DMS53 (cell line): ENCODE results near the gene ORC3.
"Not testable (repeated sequence)": the region's sequence is repeated elsewhere in the genome, so short reads cannot be mapped to it uniquely, and the experiment has no call there.

Source experiments
- DNase-seq: peaks from one replicate; lab custom pipeline; 2025; lab: John Stamatoyannopoulos, UW

ORC3 gene

DNA sequence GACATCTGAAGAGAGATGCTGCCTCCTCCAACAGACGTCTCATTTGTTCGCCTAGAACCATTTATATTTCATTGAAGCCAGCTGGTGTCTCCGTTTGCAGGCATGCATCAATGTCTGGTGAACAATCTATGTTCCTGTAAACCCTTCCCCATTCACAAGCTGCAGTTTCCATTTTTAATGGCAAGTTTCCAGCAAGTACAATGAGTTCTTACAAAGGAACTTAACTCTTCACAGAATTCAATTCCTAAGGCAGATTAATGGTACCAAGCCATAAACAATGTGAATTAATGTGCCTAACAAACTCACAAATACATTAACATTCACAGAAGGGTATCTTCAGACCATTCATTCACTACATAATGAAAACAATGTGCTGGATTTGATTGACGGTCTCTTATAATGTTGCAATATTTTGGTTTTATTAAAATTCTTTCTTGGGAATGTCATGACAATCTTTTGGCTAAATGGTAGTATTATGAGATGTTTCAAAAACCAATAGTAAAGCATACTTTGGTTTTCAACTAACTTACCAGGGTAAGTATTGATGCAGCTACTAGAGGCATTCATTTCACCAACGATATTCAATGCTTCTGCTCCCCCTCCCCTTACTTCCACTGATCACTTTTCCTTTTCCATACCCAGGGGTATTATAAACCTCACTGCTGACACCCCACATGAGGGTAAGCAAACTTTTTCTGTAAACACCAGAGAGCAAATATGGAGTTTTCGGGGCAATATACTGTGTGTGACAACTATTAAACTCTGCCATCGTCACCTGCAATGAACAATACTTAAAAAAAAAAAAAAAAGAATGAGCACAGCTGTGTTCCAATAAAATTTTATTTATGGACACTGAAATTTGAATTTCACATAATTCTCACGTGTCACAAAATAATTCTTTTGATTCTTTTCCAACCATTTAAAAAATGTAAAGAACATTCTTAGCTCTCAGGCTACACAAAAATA, 107.9 kb downstream of the ORC3 start:
- DNase-seq, result no peak

DNA sequence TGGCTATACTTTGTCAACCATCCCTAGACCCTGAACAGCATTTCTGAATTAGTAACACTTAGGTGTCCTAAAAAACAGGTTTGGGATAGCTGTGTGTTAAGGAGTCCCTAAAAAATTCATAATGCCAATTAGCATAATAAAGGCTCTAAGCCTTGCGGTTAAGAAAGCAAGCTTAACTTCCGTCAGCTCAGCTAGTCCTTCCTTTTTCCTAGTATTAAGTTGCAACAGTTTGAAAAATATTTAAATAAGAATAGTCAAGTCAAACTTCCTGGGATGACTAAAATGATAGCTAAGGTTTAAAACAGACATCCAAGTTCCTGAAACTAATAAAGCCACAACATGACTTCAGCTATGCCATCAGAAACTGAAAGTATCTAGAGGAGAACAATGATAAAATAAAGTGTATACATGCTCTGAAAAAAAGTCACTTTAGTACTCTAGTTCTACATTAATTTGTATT, 108.6 kb downstream of the ORC3 start:
- no peak for DNase-seq

DNA sequence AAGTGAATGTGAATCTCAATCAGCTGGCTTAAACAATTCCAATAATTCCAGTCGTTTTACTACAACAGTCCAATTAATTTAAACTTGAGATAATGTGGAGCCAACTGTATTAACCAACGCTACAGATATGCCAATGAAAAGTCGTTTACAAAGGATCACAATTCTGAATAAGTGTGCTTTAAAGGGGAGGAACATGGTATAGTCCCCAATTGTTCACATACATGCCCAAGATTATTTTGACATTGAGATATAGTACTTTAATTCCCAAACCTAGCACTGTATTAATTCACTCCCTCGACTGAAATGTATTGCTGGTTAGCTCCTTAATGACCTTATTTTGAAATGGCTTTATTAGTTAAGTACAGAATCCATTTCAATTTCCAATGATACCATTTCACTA, 109.6 kb downstream of the ORC3 start:
- no peak for DNase-seq

DNA sequence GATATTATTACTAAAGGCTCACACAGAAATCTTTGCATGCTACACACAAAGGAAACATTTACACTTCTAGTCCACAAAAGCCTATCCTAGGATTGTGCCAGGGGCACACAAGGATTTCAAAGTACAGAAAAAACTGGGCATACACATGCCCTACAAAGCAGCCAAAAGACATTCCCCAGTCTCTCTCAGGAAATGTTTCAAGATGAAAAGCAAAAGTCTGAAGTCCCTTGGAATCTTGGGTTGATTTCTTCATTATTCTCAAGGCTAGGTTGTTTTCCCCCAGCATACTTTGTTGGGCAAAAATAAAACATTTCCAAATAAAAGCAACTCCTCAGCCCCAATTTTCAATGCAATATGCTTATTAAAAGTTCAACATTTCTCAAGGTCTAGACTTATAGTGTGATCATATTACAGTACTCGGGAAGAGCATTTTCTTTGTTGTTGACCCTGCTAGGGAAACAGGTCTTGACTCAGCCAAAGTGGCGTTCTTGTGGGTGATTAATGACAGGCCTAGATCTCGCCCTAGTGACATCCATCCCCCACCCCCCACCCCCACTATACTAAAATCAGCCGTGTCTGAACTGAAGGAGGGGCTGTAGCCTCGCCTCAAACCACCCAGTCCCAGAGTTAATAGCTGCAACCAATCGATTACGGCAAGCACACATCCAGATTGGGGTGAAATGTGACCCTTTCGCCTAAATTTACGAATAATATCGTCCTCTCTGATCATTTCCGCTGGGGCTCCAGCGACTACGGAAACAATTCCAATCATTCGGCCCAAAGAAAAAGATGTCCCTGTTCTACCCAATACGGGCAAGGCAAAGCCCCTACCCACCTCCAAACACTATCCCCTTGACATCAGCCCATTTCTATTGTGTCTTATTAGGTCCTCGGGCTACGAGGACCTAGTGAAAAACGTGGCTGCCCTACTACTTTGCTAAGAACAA, 110.7 kb downstream of the ORC3 start:
- peak; percentile 71 for DNase-seq

DNA sequence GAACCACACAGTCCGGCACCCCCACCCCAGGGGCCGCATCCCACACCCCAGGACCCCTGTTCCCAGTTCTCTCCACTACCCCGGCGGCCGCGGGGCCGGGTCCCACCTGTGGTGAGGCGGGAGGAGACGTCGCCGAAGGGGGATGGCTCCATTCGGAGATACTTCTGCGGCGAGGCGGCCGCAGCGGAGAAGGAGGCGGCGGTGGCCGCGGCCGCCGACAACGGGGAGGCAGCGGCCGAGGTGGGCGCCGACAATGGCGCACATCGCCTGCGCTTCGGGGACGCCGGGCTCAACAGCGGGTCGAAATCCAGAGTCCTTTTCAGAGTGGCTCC, 111.4 kb downstream of the ORC3 start:
- peak; percentile 56 for DNase-seq

DNA sequence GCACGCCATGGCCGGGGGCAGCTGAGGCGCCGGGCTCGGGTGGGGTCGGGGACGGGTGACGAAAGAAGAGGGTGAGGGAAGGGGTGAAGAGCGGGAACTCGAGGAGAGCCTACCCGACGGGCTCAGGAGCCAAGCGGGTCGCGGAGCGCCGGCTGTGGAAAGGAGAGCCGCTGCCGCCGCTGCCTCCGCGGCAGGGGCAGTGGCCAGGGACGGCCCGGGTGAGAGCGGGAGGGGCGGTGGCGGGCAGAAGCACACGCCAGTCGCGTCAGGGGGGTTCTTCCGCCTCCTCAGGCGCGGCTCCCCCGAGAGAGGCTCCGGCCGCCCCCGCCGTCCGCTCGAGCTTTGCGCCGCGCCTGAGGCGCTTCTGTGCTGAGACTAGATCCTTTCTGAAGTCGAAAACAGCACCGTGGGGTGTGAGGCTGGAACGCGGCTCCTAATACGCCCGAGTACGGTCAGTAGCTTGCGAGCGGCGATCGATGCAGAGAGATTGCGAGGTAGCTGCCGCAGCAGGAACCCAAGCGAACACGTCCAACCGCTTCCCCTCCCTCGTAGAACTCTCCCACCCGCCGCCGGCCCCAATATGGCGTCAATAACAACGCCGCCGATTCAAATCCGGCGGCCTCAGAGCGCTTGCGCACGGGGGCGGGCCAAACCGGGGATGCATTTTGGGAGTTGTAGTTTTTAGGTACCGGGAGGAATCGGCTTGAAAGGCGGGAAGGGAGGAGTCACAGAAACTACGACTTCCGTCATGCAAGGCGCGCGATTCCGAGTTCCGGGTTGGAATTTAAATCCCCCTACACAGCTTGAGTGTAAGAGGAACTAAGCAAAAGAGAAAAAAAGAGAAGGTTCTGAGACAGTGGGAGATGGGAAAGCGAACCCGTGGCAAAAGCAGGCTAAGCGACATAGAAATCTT, 112.0 kb downstream of the ORC3 start, which contains the start of gene AKIRIN2:
TSS of gene AKIRIN2 (minus strand) at position 558 of the 913 bp plus-strand sequence. CDS start at position 9, 549 bp downstream.
- DNase-seq, result peak; percentile 98

GRCh38 chr6:87702589-87702945, 112.6 kb downstream of the ORC3 start:
- DNase-seq, result peak; percentile 65

DNA sequence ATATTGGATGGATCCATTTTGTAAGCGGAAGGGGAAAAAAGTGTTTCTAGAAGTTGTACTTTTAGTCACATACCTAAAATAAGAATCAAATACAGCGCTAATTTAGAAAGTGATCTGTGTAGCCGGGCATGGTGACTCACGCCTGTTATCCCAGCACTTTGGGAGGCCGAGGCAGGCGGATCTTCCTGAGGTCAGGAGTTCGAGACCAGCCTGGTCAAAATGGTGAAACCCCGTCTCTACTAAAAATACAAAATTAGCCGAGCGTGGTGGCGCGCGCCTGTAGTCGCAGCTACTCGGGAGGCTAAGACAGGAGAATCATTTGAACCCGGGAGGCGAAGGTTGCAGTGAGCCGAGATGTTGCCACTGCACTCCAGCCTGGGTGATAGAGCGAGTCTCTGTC, 113.1 kb downstream of the ORC3 start:
- DNase-seq, result not testable (repeated sequence)

- DNase-seq, result peak; percentile 13
Observed at GRCh38 chr6:87705070-87705691, 115.2 kb downstream of the ORC3 start.

GRCh38 chr6:87706187-87706966, 116.4 kb downstream of the ORC3 start:
- peak; percentile 12 for DNase-seq

GRCh38 chr6:87708581-87709427, 118.9 kb downstream of the ORC3 start:
- DNase-seq, result not testable (repeated sequence)

- DNase-seq, result no peak
Observed at GRCh38 chr6:87710090-87710489, 120.2 kb downstream of the ORC3 start.

DNA sequence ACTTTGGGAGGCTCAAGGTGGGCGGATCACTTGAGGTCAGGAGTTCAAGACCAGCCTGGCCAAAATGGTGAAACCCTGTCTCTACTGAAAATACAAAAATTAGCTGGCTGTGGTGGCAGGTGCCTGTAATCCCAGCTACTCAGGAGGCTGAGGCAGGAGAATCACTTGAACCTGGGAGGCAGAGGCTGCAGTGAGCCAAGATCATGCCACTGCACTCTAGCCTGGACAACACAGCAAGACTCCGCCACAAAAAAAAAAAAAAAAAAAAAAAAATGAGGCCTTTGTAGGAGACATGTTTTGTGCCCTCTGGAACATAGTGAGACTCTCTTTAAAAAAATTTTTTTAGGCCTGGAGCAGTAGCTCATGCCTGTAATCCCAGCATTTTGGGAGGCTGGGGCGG, 122.8 kb downstream of the ORC3 start:
- not testable (repeated sequence) for DNase-seq

- DNase-seq, result no peak
Observed at GRCh38 chr6:87714093-87714842, 124.3 kb downstream of the ORC3 start.
